Pulmonary artery endothelial cell (primary cell): ENCODE measurements around the gene GARS1. TPM values are rescaled to one million over a fixed set of nuclear protein-coding genes. Genes with fewer than 3 reads are reported as not detected.

ENCODE experiments used
- DNase-seq: peaks from one replicate; pipeline ENCODE4 v3.0.0-alpha.2; 2011; ENCODE audit warnings: low read depth, low spot score
- total RNA-seq: library from RNA; depleted of rRNA; stranded (reverse); fragments of >200 nt; gene quantifications from 2 replicates; pipeline ENCODE4 v1.2.3, GENCODE V29; 2014

GARS1 gene
- total RNA-seq, 1 donor from 2014 or later, result 159 TPM

- no peak for DNase-seq
Measured at GRCh38 chr7:30654296-30655090, 59.8 kb downstream of the GARS1 start.

GRCh38 chr7:30655096-30655970 is 60.7 kb downstream of the GARS1 start:
- DNase-seq, result no peak

GRCh38 chr7:30656006-30656957 is 61.6 kb downstream of the GARS1 start:
- DNase-seq, result no peak

- no peak for DNase-seq
Measured at GRCh38 chr7:30657131-30657530, 62.5 kb downstream of the GARS1 start.

GRCh38 chr7:30658479-30659074 is 63.9 kb downstream of the GARS1 start:
- DNase-seq, result no peak

- DNase-seq, result no peak
Measured at GRCh38 chr7:30659312-30659711, 64.6 kb downstream of the GARS1 start.

- DNase-seq, result no peak
Measured at GRCh38 chr7:30660331-30661255, 65.9 kb downstream of the GARS1 start.

GRCh38 chr7:30661926-30662325 is 67.2 kb downstream of the GARS1 start:
- no peak for DNase-seq

GRCh38 chr7:30662431-30662939 is 67.8 kb downstream of the GARS1 start:
- DNase-seq, result no peak

GRCh38 chr7:30663414-30663813 is 68.7 kb downstream of the GARS1 start:
- no peak for DNase-seq

- no peak for DNase-seq
Measured at GRCh38 chr7:30664184-30664885, 69.7 kb downstream of the GARS1 start.

GRCh38 chr7:30665043-30665442 is 70.4 kb downstream of the GARS1 start:
- no peak for DNase-seq

- no peak for DNase-seq
Measured at GRCh38 chr7:30665449-30665848, 70.8 kb downstream of the GARS1 start.

GRCh38 chr7:30667172-30667571 is 72.5 kb downstream of the GARS1 start:
- DNase-seq, result no peak

GRCh38 chr7:30668102-30668501 is 73.4 kb downstream of the GARS1 start:
- DNase-seq, result no peak

GRCh38 chr7:30671793-30672465 is 77.3 kb downstream of the GARS1 start:
- DNase-seq, result peak; percentile 39

GRCh38 chr7:30674420-30674819 is 79.7 kb downstream of the GARS1 start:
- DNase-seq, result no peak

- DNase-seq, result no peak
Measured at GRCh38 chr7:30674876-30675275, 80.2 kb downstream of the GARS1 start.
